PC-3 (cell line): Measurements from ENCODE around the gene C11orf98. TPM values are rescaled to one million over a fixed set of nuclear protein-coding genes. Genes with fewer than 3 reads are reported as not detected.

Source experiments
- ATAC-seq: fragments of 200-7000 bp; cut with Tn5 transposase; 2 replicates; pipeline ENCODE4 v1.9.1; 2020; ENCODE audit warnings: mild to moderate bottlenecking, moderate library complexity
- BruUV-seq: library from RNA; stranded (reverse); fragments of 400-500 nt; replicated peaks from 2 replicates; lab custom pipeline; 2021; lab: Mats Ljungman, UMichigan
- CTCF ChIA-PET: fragments of 300-600 bp; sonication (Branson Sonifier 250); formaldehyde crosslinking; loops from one replicate; lab custom pipeline; 2022; ENCODE audit warnings: antibody characterized with exemption; lab: Charles Lee
- POLR2A ChIA-PET: fragments of 300-600 bp; sonication (Branson Sonifier 250); formaldehyde crosslinking; loops from one replicate; lab custom pipeline; 2022; ENCODE audit warnings: antibody characterized with exemption; ENCODE audit not compliant: unreplicated experiment; lab: Charles Lee
- DNase-seq: peaks from one replicate; pipeline ENCODE4 v3.0.0-alpha.2; 2015
- H2AFZ ChIP-seq: fragments of 300-600 bp; sonication (generic); 2 replicates; pipeline ENCODE4 v1.6.0; 2016; ENCODE audit warnings: antibody characterized with exemption, low read length
- H3F3A ChIP-seq: fragments of 300-600 bp; sonication (generic); one replicate; pipeline ENCODE4 v1.6.0; 2017; ENCODE audit warnings: antibody characterized with exemption, low read length, control low read depth, mild to moderate bottlenecking; ENCODE audit not compliant: unreplicated experiment
- H3K27ac ChIP-seq: fragments of 300-600 bp; sonication (generic); 2 replicates; pipeline ENCODE4 v1.5.1; 2016; ENCODE audit warnings: mild to moderate bottlenecking, low read length
- H3K27me3 ChIP-seq: fragments of 300-600 bp; sonication (generic); 2 replicates; pipeline ENCODE4 v1.6.1; 2016; ENCODE audit warnings: low read length, mixed read lengths
- H3K36me3 ChIP-seq: fragments of 300-600 bp; sonication (generic); 2 replicates; pipeline ENCODE4 v1.6.1; 2016; ENCODE audit warnings: low read depth, mixed run types, low read length, mixed read lengths
- H3K4me1 ChIP-seq: fragments of 300-600 bp; sonication (generic); 2 replicates; pipeline ENCODE4 v1.5.1; 2016; ENCODE audit warnings: low read length; ENCODE audit not compliant: insufficient read depth
- H3K4me2 ChIP-seq: fragments of 300-600 bp; sonication (generic); 2 replicates; pipeline ENCODE4 v1.6.0; 2016; ENCODE audit warnings: low read length
- H3K4me3 ChIP-seq: fragments of 300-600 bp; sonication (generic); 2 replicates; pipeline ENCODE4 v1.5.1; 2016; ENCODE audit warnings: mild to moderate bottlenecking, low read length, mixed read lengths
- H3K79me2 ChIP-seq: fragments of 300-600 bp; sonication (generic); 2 replicates; pipeline ENCODE4 v1.6.1; 2017; ENCODE audit warnings: low read length, mixed read lengths
- H3K9ac ChIP-seq: fragments of 300-600 bp; sonication (generic); 2 replicates; pipeline ENCODE4 v1.6.0; 2016; ENCODE audit warnings: mild to moderate bottlenecking, low read length
- H3K9me2 ChIP-seq: fragments of 300-600 bp; sonication (generic); replicated peaks from 2 replicates; pipeline ENCODE4 v1.6.1; 2016; ENCODE audit warnings: mixed run types, low read length, mixed read lengths
- H3K9me3 ChIP-seq: fragments of 300-600 bp; sonication (generic); 2 replicates; pipeline ENCODE4 v1.6.1; 2016; ENCODE audit warnings: low read length, mixed read lengths
- H4K20me1 ChIP-seq: fragments of 300-600 bp; sonication (generic); 2 replicates; pipeline ENCODE4 v1.6.1; 2016; ENCODE audit warnings: low read length, mixed read lengths
- CTCF ChIP-seq: fragments of 300-600 bp; sonication (generic); conservative IDR thresholded peaks from 2 replicates; pipeline ENCODE4 v1.5.1; 2017; ENCODE audit warnings: antibody characterized with exemption, low read depth, mild to moderate bottlenecking, low read length
- EZH2 ChIP-seq: fragments of 300-600 bp; sonication (generic); IDR thresholded peaks from one replicate; pipeline ENCODE4 v1.6.1; 2017; ENCODE audit warnings: antibody characterized with exemption, mild to moderate bottlenecking, low read length; ENCODE audit not compliant: unreplicated experiment
- EZH2phosphoT487 ChIP-seq: fragments of 300-600 bp; sonication (generic); IDR thresholded peaks from 2 replicates; pipeline ENCODE4 v1.6.1; 2018; ENCODE audit warnings: mild to moderate bottlenecking, antibody characterized with exemption, low read length, borderline replicate concordance
- intact Hi-C: fragments of 100-400 bp; cut with micrococcal nuclease; formaldehyde crosslinking; loops from 2 replicates; pipeline ENCODE4 v1.9.0; 2023
- total RNA-seq: library from RNA; depleted of rRNA; stranded (reverse); fragments of >200 nt; gene quantifications from 2 replicates; pipeline ENCODE4 v1.2.3, GENCODE V29; 2014

C11orf98 gene
- total RNA-seq, 1 experiment from 2014 or later = 302 TPM

GRCh38 chr11:62645671-62645945, 19.4 kb downstream of the C11orf98 start:
- ChIA-PET CTCF (no interaction called here), POLR2A (no interaction called here)
- Histone ChIP-seq H3K27ac (peak overlapping the region; percentile 64), H3F3A (no peaks in the 10 kb centered on the region), H3K4me3 (peak overlapping the region; percentile 95), H3K4me2 (peak overlapping the region; percentile 90), H3K4me1 (peaks cover 10% of the 10 kb centered on the region), H3K9ac (peak overlapping the region; percentile 95), H3K9me2 (no peaks in the 10 kb centered on the region), H3K9me3 (no peaks in the 10 kb centered on the region), H2AFZ (peak overlapping the region; percentile 57), H4K20me1 (no peaks in the 10 kb centered on the region), H3K27me3 (no peaks in the 10 kb centered on the region), H3K79me2 (peaks cover 59% of the 10 kb centered on the region), H3K36me3 (peaks cover 30% of the 10 kb centered on the region)
- intact Hi-C loops = loop anchor here (5.0 kb wide), 1 partner anchor 33 kb away; the partner anchor contains the start of genes EML3 and ROM1
- no peak for ATAC-seq
- BruUV-seq = no TSS peak
- no peak for TF ChIP-seq CTCF
- TF ChIP-seq EZH2phosphoT487 = no peak
- TF ChIP-seq EZH2 = no peak
- no peak for DNase-seq

GRCh38 chr11:62644220-62644619, 20.8 kb downstream of the C11orf98 start:
- no peak overlapping the region for H3K4me2 ChIP-seq
- TF ChIP-seq EZH2phosphoT487 = no peak
- TF ChIP-seq CTCF = no peak
- no peak for TF ChIP-seq EZH2
- H3K9me2 ChIP-seq = no peaks in the 10 kb centered on the region
- no TSS peak for BruUV-seq
- DNase-seq (no peak), ATAC-seq (no peak)
- CTCF ChIA-PET = no interaction called here
- H2AFZ ChIP-seq = no peak overlapping the region
- no peaks in the 10 kb centered on the region for H3K27me3 ChIP-seq
- no peak overlapping the region for H3K9ac ChIP-seq
- no peaks in the 10 kb centered on the region for H4K20me1 ChIP-seq
- POLR2A ChIA-PET = no interaction called here
- peaks cover 29% of the 10 kb centered on the region for H3K36me3 ChIP-seq
- H3F3A ChIP-seq = no peaks in the 10 kb centered on the region
- H3K27ac ChIP-seq = no peak overlapping the region
- H3K4me1 ChIP-seq = peaks cover 10% of the 10 kb centered on the region
- no peak overlapping the region for H3K4me3 ChIP-seq
- H3K9me3 ChIP-seq = no peaks in the 10 kb centered on the region
- peaks cover 65% of the 10 kb centered on the region for H3K79me2 ChIP-seq
- intact Hi-C loops = no loop called here

- H2AFZ ChIP-seq = no peak overlapping the region
- no TSS peak for BruUV-seq
- no peaks in the 10 kb centered on the region for H3K9me3 ChIP-seq
- ChIA-PET CTCF (no interaction called here), POLR2A (no interaction called here)
- no peak for ATAC-seq
- H3K9me2 ChIP-seq = no peaks in the 10 kb centered on the region
- no peaks in the 10 kb centered on the region for H3K27me3 ChIP-seq
- no peaks in the 10 kb centered on the region for H3F3A ChIP-seq
- no peak overlapping the region for H3K4me2 ChIP-seq
- H4K20me1 ChIP-seq = no peaks in the 10 kb centered on the region
- no peak overlapping the region for H3K9ac ChIP-seq
- no peaks in the 10 kb centered on the region for H3K4me1 ChIP-seq
- intact Hi-C loops = no loop called here
- no peak overlapping the region for H3K4me3 ChIP-seq
- H3K27ac ChIP-seq = no peak overlapping the region
- no peak for TF ChIP-seq CTCF
- TF ChIP-seq EZH2phosphoT487 = no peak
- no peak for TF ChIP-seq EZH2
- peaks cover 70% of the 10 kb centered on the region for H3K36me3 ChIP-seq
- H3K79me2 ChIP-seq = no peaks in the 10 kb centered on the region
- DNase-seq = no peak
Observed at GRCh38 chr11:62632492-62632891, 32.5 kb downstream of the C11orf98 start.
